ENCODE results near the gene WFDC8.

Gene WFDC8

GRCh38 chr20:45583502-45583901, 4.4 kb upstream of the WFDC8 start:
- Histone ChIP-seq H3K4me3 (ENCODE audit: low read length) (no peak overlapping the region), H3K27ac (ENCODE audit: low read depth, low read length) (no peak overlapping the region), H3K9me3 (ENCODE audit: control insufficient read depth, insufficient read depth, low read length) (no peaks in the 10 kb centered on the region), H4K20me1 (ENCODE audit: control insufficient read depth, insufficient read depth, low read depth, low read length) (no peaks in the 10 kb centered on the region), H3K4me1 (ENCODE audit: control insufficient read depth, low read length) (no peaks in the 10 kb centered on the region), H3K27me3 (ENCODE audit: control insufficient read depth, low read length) (peaks cover 12% of the 10 kb centered on the region), H3K4me2 (ENCODE audit: low read length) (no peak overlapping the region), H3K9me2 (replicated peaks; ENCODE audit: control insufficient read depth, low read length) (no peaks in the 10 kb centered on the region), H3K36me3 (ENCODE audit: control insufficient read depth, low read length) (no peaks in the 10 kb centered on the region), H3F3A (ENCODE audit: control insufficient read depth, insufficient read depth) (no peaks in the 10 kb centered on the region), H3K79me2 (ENCODE audit: control insufficient read depth, low read length) (no peaks in the 10 kb centered on the region)
- TF ChIP-seq EZH2phosphoT487 (IDR thresholded peaks at IDR 0.05; ENCODE audit: borderline replicate concordance, low read length) (no peak), CTCF (IDR thresholded peaks at IDR 0.05; ENCODE audit: low read depth, low read length, poor library complexity, severe bottlenecking) (no peak)

- H4K20me1 ChIP-seq (ENCODE audit: control insufficient read depth, insufficient read depth, low read depth, low read length): no peaks in the 10 kb centered on the region
- no peaks in the 10 kb centered on the region for H3K79me2 ChIP-seq (ENCODE audit: control insufficient read depth, low read length)
- TF ChIP-seq EZH2phosphoT487 (IDR thresholded peaks at IDR 0.05; ENCODE audit: borderline replicate concordance, low read length) (no peak), CTCF (IDR thresholded peaks at IDR 0.05; ENCODE audit: low read depth, low read length, poor library complexity, severe bottlenecking) (no peak)
- no peak overlapping the region for H3K4me2 ChIP-seq (ENCODE audit: low read length)
- H3F3A ChIP-seq (ENCODE audit: control insufficient read depth, insufficient read depth): no peaks in the 10 kb centered on the region
- no peak overlapping the region for H3K4me3 ChIP-seq (ENCODE audit: low read length)
- no peaks in the 10 kb centered on the region for H3K9me3 ChIP-seq (ENCODE audit: control insufficient read depth, insufficient read depth, low read length)
- no peaks in the 10 kb centered on the region for H3K4me1 ChIP-seq (ENCODE audit: control insufficient read depth, low read length)
- H3K36me3 ChIP-seq (ENCODE audit: control insufficient read depth, low read length): no peaks in the 10 kb centered on the region
- H3K9me2 ChIP-seq (replicated peaks; ENCODE audit: control insufficient read depth, low read length): no peaks in the 10 kb centered on the region
- peaks cover 7% of the 10 kb centered on the region for H3K27me3 ChIP-seq (ENCODE audit: control insufficient read depth, low read length)
- H3K27ac ChIP-seq (ENCODE audit: low read depth, low read length): no peak overlapping the region
These were observed 2.6 kb upstream of the WFDC8 start for GRCh38 chr20:45581702-45582101.

GRCh38 chr20:45578231-45578630, 853 bp downstream of the WFDC8 start:
- H3K27me3 ChIP-seq (ENCODE audit: control insufficient read depth, low read length): peaks cover 5% of the 10 kb centered on the region; the same call in 1 of the 2 replicates
- H3F3A ChIP-seq (ENCODE audit: control insufficient read depth, insufficient read depth): no peaks in the 10 kb centered on the region
- no peak overlapping the region for H3K27ac ChIP-seq (ENCODE audit: low read depth, low read length)
- H3K9me3 ChIP-seq (ENCODE audit: control insufficient read depth, insufficient read depth, low read length): no peaks in the 10 kb centered on the region
- H3K79me2 ChIP-seq (ENCODE audit: control insufficient read depth, low read length): no peaks in the 10 kb centered on the region
- no peaks in the 10 kb centered on the region for H4K20me1 ChIP-seq (ENCODE audit: control insufficient read depth, insufficient read depth, low read depth, low read length)
- no peaks in the 10 kb centered on the region for H3K4me1 ChIP-seq (ENCODE audit: control insufficient read depth, low read length)
- no peak overlapping the region for H3K4me2 ChIP-seq (ENCODE audit: low read length)
- H3K36me3 ChIP-seq (ENCODE audit: control insufficient read depth, low read length): no peaks in the 10 kb centered on the region
- no peaks in the 10 kb centered on the region for H3K9me2 ChIP-seq (replicated peaks; ENCODE audit: control insufficient read depth, low read length)
- no peak overlapping the region for H3K4me3 ChIP-seq (ENCODE audit: low read length)
- TF ChIP-seq CTCF (IDR thresholded peaks at IDR 0.05; ENCODE audit: low read depth, low read length, poor library complexity, severe bottlenecking) (no peak), EZH2phosphoT487 (IDR thresholded peaks at IDR 0.05; ENCODE audit: borderline replicate concordance, low read length) (no peak)

GRCh38 chr20:45576995-45577394, 2.1 kb downstream of the WFDC8 start:
- Histone ChIP-seq H3K27me3 (ENCODE audit: control insufficient read depth, low read length) (0 out of 2 replicates have a peak, but pooled peaks cover under 1% of the 10 kb centered on the region), H3K9me2 (replicated peaks; ENCODE audit: control insufficient read depth, low read length) (no peaks in the 10 kb centered on the region)
- TF ChIP-seq EZH2phosphoT487 (IDR thresholded peaks at IDR 0.05; ENCODE audit: borderline replicate concordance, low read length): no peak
- TF ChIP-seq CTCF (IDR thresholded peaks at IDR 0.05; ENCODE audit: low read depth, low read length, poor library complexity, severe bottlenecking): no peak

More at GRCh38 chr20:45576995-45577394, 2.1 kb downstream of the WFDC8 start:
- Histone ChIP-seq H3K27ac (ENCODE audit: low read depth, low read length) (no peak overlapping the region), H3K9me3 (ENCODE audit: control insufficient read depth, insufficient read depth, low read length) (no peaks in the 10 kb centered on the region), H3F3A (ENCODE audit: control insufficient read depth, insufficient read depth) (no peaks in the 10 kb centered on the region), H4K20me1 (ENCODE audit: control insufficient read depth, insufficient read depth, low read depth, low read length) (no peaks in the 10 kb centered on the region), H3K4me3 (ENCODE audit: low read length) (no peak overlapping the region), H3K4me1 (ENCODE audit: control insufficient read depth, low read length) (no peaks in the 10 kb centered on the region), H3K36me3 (ENCODE audit: control insufficient read depth, low read length) (no peaks in the 10 kb centered on the region), H3K4me2 (ENCODE audit: low read length) (no peak overlapping the region), H3K79me2 (ENCODE audit: control insufficient read depth, low read length) (no peaks in the 10 kb centered on the region)

Measured in DOHH2 (cell line).